Activated CD8-positive, alpha-beta memory T cell treated with anti-CD3 and anti-CD28 coated beads, Interleukin-2, amount 50 U/mL, for 24 hours (primary cell): ENCODE results near the gene APCDD1L.

Source experiments
- DNase-seq: peaks from one replicate; pipeline ENCODE4 v3.0.0-alpha.2; 2020; ENCODE audit errors: extremely low read depth

The APCDD1L gene

DNA sequence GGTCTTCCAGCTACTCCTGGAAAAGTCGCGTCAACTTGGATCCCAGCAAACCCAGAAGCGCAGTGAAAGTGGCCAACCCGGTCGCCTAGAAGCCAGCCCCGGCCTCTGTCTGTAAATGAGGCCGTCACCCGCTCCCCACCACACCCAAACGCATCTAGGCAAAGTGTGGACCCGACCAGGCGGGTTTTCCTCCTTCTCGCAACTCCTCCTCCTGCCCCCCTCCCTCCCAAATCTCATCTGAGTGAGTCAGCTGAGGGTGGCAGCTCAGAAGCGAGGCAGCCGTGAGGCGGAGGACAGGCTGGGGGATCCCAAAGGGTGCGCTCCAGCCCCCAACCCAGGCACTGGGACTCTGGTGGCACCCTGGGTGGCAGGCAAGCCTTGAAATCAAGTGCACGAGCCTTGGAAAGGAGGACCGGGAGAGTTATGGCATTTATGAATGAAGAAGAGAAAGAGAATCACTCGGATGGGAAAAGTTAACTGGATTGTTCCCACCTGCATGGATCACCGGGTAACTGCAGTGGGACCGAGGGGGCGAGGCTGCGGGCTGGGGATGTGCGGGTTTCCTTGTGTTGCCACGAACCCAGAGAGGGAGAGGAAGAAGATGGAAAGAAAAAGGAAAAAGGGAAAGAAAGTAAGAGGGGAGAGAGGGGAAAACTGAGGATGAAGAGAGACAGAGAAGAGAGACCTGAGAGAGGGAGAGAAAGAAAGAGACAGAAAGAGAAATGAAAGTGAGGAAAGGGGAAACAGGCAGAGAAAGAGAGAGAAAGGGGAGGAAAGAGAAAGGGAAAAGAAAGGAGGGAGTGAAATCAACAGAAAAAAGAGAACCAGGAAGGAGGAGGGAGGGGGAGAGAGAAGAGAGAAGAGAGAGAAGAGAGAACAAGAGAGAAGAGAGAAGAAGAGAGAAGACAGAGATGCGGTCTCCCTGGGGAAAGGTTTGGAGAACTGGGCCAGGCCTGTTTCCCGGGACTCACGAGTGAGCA lies at the start of gene APCDD1L:
Gene APCDD1L (minus strand): TSS at position 167 of the 980 bp plus-strand sequence. CDS start 692 bp downstream, outside the sequence.
- no peak for DNase-seq

DNA sequence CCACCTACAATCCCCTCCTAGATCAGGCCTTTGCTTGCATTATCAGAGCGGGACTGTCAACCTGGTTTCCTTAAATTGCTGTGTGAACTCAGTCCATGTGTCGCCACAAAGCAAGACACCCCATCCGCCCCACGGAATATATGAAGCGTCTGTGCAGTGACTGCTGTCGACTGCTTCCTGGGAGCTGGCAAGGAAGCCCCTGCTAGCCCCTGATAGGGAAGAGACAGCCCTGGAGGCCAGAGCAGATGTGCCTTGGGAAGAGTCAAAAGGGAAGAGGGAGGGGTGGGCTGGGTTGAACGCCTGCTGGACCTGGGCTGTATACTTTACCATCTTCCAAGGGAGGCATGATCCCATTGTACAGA lies 44.1 kb upstream of the APCDD1L start:
- DNase-seq = no peak

DNA sequence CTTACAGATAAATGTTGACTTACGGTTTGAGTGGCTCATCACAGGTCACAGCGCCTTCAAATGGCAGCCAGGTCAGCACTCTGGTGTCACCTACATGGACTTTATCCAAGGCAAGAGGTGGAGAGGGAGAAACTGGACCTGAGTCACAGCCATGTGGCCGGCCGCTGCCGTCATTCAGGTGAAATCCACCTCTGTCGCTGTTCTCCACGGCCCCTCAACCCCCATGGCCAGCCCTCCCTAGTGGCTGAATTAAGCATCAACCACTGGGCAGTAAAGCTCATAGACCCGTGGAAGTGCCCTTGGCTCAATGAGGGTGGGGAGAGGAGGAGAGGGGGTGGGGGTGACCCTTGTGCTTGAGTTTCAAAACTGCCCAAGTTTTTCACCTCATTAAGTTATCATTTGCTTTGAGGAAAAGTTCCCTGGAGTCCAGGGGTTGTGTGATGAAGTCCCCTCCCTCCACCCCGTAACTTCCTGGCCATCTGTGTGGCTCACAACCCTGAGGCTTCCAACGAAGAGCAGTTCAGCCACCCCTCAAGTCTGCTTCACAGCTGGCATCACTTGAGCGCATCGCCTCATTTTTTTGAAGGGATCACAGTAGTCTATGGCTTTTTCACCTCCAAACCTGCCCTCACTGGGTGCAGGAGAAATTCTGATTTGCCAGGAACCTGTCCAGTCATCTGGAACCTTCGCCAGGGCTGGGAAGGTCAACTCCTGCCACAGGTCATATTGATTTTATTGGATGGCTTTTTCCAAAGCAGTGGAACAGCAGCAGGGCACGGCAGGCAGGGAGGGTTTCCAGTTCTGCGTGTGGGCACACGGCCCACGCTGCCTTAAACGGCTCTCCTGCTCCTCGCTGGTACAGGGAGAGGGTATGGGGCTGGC lies 43.5 kb upstream of the APCDD1L start:
- no peak for DNase-seq

DNA sequence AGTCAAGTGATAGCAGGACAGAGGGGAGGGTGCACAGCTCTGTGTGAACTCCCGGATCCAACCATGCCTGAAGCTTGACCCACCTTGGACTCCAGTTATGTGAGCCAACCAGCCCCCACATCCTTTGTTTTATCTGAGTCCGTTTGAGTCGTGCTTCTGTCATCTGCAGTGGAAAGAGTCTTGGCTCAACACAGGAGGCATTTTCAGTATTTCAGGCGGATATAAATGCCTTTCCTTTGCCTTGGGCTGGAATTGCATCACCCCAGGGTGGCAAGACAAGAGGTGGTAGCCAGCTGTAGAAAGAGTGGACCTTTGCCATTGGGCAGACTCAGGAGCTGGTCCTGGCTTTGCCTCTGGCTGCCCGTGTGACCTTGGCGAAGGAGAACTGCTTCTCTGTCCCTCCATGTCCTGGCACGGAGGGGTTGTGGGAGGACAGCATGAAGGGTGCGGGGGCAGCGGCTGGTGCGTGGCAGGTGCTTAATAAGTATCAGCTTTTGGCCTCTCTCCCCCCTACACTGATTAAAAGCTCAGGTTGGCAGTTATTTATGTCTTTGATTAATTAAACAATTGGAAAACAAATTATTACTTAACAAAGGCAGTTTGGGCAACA lies 42.6 kb upstream of the APCDD1L start:
- no peak for DNase-seq

DNA sequence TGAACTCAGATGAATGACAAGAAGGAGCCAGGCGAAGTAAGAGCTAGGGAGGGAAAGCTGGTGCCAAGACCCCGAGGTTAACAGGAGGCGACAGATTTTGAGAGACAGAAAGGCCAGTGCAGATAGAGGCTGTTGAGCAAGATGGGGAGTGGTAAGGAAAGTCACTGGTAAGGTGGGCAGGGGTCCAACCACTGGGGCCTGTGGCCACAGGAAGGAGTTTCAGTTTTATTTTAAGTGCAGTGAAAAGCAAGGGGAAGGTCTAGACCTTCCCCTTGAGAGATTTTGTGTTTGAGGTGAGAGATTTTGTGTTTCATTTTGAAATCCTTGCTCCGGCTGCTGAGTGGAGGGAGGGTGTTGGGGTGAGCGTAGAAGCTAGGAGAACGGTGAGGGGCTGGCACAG lies 41.8 kb upstream of the APCDD1L start:
- no peak for DNase-seq

DNA sequence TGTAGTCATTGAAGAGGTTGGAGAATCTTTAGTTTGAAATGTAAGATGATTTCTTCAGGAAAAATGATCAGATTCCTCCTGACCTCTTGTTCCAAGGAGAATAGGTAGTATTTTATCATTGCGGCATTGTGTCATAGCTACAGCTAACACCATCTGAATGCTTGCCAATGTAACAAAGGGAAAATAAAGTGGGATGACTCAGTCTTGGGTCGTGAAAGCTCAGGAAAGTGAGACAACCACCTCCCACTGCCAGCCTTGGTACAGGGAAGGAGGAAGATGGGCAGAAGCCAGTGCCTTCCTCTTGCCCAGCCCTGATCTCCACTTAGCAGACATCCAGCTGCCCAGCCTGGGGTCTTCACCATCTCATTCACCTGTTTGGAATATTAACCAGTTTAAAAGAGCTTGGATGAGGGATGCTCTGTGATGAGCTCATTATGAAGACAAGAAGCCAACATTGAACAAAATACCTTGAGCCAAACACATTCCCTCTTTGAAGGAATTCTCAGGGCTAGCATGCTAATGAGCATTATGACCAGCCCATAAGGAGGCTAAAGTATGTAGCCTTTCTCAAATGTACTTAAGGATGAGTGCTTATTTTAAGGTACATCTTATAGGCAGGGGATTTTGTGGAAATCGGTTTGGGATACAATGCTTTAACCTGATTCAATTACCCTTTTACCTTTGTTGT lies 40.0 kb upstream of the APCDD1L start:
- DNase-seq = no peak

DNA sequence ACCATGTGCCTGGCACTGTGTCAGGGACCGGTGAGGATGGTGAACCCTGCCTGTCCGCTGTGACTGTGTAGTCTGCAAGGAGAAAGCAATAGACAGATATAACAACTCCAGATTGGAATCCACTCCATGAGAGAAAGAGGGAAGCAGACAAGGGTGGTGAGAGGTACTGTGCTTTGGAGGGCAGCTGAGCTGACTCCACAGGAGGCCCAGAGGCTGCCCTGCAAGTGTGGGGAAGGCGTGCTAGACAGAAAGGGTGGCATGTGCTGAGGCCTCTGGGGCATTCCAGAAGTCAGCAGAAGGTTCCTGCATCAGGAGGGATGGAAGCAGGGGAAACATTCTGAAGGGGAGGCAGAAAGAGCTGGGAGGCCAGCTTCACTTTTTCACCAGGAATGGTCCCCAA lies 39.3 kb upstream of the APCDD1L start:
- DNase-seq = no peak

DNA sequence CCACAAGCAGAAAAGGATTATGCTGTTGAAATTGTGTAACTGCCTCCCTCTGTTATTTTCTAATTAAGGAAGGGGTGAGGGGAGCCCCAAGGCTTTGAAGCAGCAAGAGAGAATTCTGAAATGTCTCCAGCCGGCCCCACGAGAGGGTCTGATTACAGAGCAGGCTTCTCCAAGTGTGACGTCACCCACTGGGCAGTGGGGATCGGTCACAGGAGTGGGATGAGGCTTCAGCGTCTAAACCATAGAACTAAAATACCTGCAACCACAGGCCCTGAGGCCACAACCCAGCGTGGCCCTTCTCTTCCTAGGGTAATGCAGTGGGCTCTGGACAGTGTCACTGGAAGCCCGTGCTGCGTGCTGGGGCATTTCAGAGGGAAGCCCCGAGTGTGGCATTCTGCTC lies 38.6 kb upstream of the APCDD1L start:
- no peak for DNase-seq

DNA sequence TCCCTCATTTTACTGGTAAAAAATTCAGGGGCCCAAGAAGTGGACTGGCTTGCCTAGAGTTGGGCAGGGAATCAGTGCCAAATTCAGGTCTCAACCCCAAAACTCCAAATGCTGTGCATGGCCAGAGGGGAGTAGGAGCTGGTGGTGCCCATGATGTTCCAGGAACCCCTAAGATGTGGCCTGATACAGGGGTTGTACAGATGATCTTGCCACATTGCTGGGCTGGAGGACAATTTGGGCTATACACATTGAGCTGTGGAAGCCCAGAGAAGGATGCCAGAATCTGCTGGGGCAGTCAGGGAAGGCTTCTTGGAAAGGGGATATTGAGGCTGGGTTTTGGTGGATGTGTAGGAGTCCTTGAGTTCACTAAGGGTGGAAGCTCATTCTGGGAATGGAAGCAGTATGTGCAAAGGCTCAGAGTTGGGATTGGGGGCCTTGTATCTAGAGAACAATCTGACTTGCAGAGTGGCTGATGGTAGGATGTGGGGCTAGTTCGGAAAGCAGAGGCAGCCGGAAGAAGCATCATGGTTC lies 38.0 kb upstream of the APCDD1L start:
- DNase-seq = no peak

DNA sequence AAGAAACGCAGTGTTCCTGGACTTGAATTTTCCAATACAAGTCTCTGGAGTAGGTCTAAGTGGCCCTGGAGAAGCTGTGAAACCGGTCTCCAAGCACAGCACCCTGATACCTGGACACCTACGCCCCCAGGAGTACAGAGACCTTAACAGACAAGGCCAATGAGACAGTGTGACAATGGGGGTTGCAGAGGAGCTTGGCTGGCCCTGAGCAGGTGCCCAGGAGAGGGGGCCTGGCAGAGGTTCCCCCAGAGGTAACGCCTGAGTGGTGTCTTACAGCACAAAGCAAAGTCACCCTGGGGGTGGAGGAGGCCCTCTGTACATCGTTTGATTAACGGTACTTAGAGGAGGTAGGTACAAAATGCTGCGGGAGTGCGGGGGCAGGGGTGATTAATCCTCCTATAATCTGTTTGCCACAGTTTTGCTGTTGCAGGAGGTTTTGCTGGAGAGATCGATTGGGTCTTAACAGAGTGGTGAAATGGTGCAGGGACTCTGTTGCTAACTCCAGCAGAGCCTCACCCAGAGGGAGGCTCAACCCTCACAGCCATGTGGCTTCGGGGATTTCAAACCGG lies 37.3 kb upstream of the APCDD1L start:
- DNase-seq = no peak

DNA sequence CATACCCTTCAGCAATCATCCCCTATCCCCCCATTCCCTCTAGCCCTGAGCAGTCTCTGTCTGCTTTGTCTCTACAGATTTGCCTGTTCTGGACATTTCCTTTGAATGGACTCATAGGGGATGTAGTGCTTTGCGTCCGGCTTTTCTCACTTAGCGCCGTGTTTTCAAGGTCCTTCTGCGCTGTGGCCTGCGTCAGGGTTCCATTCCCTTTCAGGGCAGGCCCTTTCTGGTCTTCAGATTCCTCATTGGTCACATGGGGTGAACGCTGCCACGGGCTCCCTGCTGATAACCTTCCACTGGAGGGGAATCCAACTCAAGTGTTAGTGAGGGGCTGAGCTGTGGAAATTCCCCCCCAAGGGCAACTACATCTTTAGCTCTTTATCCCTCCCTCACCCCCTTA lies 36.4 kb upstream of the APCDD1L start:
- DNase-seq = no peak

DNA sequence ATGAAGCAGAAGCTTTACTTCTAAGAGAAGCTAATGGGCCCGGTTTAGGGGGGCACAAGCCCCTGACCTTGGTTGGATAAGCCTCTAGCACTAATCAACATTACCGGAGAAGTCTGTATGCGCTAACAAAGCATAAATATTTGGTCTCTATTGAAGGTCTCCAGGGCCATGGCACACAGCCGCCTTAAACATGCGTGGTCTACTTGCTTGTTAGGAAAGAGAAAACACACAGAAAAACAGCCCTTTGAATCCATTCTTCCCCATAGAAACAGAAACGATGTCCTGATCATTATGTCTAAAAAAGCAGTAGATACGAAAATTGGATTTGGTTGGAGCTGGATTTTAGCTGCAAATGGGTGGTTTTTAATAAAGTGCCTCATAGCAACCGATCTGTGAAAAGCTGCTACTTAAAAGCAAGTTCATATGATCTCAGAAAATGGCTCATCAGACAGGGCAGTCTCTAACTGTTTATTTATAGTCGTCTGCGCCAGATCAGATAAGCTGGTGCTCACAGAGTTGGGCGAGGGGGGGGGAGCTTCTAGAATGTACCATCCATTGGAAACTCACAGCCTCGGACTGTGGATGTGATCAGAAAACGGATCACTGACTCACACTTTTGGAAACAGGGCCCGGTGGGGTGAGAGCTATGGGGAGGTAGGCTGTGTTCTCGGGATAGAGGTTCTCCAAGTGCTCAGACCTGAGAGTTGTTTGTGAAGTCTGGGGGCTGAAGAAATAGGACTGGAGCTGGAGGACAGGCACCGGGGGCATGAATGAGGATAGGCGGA lies 35.3 kb upstream of the APCDD1L start:
- DNase-seq = no peak

DNA sequence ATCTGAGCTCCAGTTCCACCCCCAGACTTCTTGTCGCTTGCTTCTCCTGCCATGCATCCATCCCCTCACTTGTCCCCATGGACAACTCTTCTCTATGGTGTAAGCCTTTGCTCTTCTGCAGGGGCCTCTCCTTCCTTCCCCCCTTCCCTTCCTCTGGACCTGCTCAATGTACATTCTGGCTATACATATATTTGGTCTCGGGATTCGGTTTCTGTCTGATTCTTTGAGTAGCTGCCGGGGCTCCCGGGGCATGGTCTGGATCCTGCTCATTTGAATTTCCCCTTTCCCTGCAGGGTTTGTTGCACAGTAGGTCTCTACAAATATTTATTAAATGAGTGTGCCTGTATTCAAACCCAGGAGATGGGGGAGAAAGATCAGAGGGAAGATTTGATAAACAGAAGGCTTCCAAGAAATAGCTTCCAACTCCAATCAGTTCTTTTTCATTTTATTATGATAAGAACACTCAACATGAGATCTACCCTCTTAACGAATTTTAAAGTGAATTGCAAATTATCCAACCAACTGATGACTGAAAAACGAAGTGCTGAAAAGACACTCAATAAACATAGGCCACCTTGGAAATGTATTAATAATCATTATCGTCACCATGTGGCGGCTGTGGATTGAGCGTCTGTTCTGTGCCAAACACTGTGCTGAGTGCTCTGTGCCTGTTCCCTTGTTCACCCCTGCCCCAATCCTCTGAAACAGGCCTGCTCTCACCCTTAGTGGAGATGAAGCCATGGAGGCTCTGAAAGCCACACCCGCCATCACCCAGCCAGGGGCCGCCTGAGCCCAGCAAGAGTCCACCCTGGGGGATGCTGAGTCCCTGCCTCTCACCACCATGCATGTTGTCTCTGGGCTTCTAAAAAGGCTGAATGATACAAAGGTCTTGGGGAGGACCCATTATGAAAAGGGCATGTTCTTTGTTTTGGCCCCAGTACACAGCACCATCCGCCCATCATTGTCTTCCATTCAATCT lies 34.3 kb upstream of the APCDD1L start:
- no peak for DNase-seq

DNA sequence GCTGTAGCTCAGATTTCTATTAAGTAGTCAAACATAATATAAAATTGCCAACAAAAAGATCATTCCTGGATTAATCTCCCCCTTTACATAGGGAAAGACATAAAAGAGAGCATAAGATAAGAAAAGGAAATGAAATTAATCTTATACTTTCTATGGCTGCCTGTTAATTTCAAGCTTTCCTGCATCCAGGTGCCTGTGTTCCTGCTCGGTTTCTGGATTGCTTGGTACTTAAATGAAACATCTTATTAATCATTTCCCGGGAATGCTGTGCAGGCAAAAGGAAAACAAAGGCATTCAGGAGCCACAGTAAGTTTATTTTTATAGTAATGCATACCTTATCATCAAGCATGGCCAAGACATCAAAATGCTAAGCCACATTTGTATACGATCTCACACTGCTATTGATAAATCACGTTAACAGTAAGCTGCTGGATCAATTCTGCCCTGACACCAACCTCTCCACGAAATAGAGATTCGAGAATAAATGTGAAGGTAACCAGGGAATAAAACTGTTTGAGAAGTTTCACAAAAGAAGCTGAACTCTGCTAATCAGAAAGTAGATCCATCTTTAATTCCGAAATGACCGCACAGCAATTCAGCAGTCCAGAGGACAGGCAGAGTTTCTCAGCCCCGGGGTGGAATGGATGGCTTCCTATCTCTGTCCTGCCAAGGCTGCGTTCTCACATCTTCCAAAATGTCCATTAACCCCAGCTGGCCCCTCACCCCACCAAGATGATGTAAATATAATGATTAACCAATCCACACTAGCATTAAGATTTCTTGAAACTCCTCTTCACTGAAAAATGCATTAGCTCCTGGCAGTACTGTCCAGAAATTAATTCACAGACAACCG lies 32.6 kb upstream of the APCDD1L start:
- DNase-seq = no peak

DNA sequence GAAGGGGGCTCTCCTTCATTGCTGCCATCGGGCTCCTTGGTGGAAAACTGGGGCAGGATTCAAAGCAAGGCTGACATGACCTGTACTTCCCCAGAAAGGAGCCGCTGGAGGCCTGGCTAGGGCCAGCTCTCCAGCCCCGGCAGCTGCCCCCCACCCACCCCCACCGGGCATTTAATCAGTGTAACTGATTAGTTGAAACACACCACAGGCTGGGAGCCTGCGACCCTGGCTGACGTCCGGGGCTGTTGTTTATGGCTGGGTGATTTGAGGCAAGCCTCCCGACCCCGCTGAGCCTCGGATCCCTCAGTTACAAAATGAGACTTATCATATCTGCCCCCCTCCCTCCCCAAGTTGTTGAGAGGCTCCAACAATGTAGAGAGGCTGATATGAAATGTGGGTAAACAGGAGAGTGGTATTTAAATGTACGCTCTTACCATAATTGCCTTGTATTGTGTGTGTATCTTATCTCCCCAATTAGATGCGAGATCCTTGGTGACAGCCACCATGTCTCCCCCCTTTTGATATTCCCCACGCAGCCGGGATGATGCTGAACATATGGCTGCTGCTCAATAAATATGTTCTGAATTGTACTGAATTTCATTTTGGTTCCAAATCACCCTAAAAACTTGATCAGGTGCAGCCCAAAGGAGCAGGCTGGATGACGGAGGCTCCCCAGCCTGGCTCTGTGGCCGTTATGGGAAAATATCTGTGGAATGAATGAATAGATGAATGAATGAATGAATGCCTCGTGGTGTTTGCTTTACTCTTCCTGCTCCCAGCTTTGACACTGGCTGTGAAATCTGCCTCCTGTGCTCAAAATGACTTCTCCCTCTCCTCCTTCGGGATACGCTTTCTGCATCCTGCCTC lies 31.8 kb upstream of the APCDD1L start:
- no peak for DNase-seq

DNA sequence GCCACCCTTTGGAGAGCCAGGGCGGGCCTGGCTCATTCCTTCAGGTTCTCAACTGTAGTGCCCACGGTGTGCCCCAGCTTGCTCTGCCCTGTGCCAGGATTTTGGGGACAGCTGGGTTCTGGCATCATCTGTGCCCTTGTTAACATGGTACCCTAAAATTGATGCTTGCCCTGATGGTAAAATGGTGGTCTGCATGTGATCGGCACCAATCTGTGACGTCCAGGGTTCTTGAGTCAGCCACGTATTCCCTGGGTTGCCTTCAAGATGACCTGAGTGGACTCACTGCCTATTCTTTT lies 31.2 kb upstream of the APCDD1L start:
- no peak for DNase-seq
